Left ventricle myocardium inferior (tissue), 1 donor: ENCODE results near the gene ABCG5. TPM values are rescaled to one million over a fixed set of nuclear protein-coding genes. Genes with fewer than 3 reads are reported as not detected.

ENCODE experiments used
- DNase-seq: peaks from one replicate; pipeline ENCODE4 v3.0.0-alpha.2; 2020
- H3K27ac ChIP-seq: fragments of 200-600 bp; replicated peaks from 2 replicates; pipeline ENCODE4 v1.8.0; 2021
- H3K27me3 ChIP-seq: fragments of 200-600 bp; 2 replicates; pipeline ENCODE4 v1.8.0; 2021; ENCODE audit warnings: low read depth
- H3K36me3 ChIP-seq: fragments of 200-600 bp; 2 replicates; pipeline ENCODE4 v1.8.0; 2021
- H3K4me1 ChIP-seq: fragments of 200-600 bp; 2 replicates; pipeline ENCODE4 v1.8.0; 2021
- H3K4me3 ChIP-seq: fragments of 200-600 bp; 2 replicates; pipeline ENCODE4 v1.8.0; 2021; ENCODE audit warnings: mild to moderate bottlenecking, moderate library complexity
- H3K9me3 ChIP-seq: fragments of 200-600 bp; replicated peaks from 2 replicates; pipeline ENCODE4 v1.8.0; 2021
- intact Hi-C: fragments of 100-400 bp; cut with micrococcal nuclease; formaldehyde crosslinking; loops from one replicate; pipeline ENCODE4 v1.11.0; 2022
- total RNA-seq: library from RNA; stranded (reverse); fragmentation: NEBNext Ultra II Directional; extraction: Animal tissue kit (Norgen Biotek cat#: 25700); gene quantifications from one replicate; pipeline ENCODE4 v1.2.1, GENCODE V29; 2021
- TF ChIP-seq, protein P1 (sequence below): fragments of 200-600 bp; IDR thresholded peaks from 2 replicates; pipeline ENCODE4 v1.8.0; 2021; ENCODE audit warnings: antibody characterized with exemption, mild to moderate bottlenecking, borderline replicate concordance
- donor health status: DM: no; HTN: yes; CAD: no; lungs with severe emphysema.

ABCG5 gene
- total RNA-seq, 1 donor from 2014 or later: not detected

DNA sequence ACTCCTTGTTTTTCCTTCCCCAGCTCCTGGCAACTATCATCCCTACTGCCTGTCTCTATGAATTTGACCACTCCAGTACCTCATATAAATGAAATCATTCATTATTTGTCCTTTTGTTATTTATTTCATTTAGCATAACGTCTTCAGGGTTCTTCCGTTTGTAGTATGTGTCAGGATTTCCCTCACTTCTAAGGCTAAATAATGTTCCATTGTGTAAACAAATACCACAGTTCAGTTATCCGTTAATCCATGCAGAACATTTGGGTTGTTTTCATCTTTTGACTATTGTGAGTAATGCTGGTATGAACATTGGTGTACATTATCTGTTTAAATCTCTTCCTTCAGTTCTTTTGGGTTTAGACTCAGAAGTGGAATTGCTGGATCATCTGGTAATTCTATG, 46.0 kb downstream of the ABCG5 start:
- TF ChIP-seq, protein P1, sequence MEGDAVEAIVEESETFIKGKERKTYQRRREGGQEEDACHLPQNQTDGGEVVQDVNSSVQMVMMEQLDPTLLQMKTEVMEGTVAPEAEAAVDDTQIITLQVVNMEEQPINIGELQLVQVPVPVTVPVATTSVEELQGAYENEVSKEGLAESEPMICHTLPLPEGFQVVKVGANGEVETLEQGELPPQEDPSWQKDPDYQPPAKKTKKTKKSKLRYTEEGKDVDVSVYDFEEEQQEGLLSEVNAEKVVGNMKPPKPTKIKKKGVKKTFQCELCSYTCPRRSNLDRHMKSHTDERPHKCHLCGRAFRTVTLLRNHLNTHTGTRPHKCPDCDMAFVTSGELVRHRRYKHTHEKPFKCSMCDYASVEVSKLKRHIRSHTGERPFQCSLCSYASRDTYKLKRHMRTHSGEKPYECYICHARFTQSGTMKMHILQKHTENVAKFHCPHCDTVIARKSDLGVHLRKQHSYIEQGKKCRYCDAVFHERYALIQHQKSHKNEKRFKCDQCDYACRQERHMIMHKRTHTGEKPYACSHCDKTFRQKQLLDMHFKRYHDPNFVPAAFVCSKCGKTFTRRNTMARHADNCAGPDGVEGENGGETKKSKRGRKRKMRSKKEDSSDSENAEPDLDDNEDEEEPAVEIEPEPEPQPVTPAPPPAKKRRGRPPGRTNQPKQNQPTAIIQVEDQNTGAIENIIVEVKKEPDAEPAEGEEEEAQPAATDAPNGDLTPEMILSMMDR: no peak
- no peak for DNase-seq
- H3K27ac ChIP-seq: no peak overlapping the region
- H3K4me3 ChIP-seq: no peak overlapping the region
- H3K4me1 ChIP-seq: no peaks in the 10 kb centered on the region
- H3K27me3 ChIP-seq: no peaks in the 10 kb centered on the region
- no peaks in the 10 kb centered on the region for H3K9me3 ChIP-seq
- peaks cover 59% of the 10 kb centered on the region for H3K36me3 ChIP-seq
- intact Hi-C loops: no loop called here

DNA sequence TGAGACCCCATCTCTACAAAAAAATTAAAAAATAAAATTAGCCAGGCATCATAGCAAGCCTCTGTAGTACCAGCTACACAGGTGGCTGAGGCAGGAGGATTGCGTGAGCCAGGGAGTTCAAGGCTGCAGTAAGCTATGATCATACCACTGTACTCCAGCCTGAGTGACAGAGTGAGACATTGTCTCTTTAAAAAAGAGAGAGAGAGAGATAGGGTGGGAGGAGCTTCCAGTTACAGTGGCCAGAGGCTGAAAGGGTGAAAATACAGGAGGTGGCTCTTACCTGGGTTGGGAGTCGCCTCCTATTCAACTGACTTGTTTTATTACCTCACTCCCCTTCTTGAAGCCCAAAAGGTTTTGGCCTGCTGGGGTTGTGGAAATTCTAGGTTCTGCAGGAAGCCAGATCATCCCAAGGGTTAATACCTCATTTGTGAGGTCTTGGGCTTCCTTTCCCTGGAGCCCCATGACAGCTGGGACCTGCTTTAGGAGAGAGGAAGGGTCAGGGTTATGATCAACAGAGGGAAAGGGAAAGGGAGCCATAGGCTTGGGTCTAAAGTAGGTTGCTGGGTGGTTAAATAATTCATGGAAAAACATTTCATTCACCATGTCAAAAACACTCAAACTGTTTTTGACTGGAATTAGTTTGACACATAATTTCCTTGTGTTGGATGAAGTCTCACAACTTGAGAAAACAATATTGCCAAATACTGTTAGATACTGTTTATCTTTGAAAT, 47.4 kb downstream of the ABCG5 start:
- intact Hi-C loops: no loop called here
- peaks cover 63% of the 10 kb centered on the region for H3K36me3 ChIP-seq
- TF ChIP-seq, protein P1: no peak

DNA sequence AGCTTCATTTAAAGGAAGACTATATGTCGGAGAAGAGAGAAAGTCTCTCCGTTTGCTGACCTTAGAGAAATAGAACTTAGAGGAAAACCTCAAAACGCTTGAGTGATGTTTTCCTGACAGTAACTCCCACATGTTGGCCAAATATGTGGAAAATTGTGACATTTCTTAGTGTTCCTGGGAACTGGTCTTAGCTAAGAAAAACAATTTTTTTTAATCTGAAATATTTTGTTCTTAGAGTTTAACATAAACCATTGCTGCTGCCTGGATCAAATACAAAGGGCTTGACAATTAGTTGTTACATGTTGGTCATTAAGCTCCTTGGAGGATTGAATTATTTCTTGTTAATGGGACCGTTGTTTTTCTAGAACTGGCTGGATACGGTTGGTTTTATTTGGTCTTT, 48.5 kb downstream of the ABCG5 start:
- H3K4me3 ChIP-seq: no peak overlapping the region
- no peaks in the 10 kb centered on the region for H3K27me3 ChIP-seq
- no peak for DNase-seq
- TF ChIP-seq, protein P1: no peak
- intact Hi-C loops: no loop called here
- no peak overlapping the region for H3K27ac ChIP-seq
- H3K4me1 ChIP-seq: no peaks in the 10 kb centered on the region
- no peaks in the 10 kb centered on the region for H3K9me3 ChIP-seq
- H3K36me3 ChIP-seq: peaks cover 58% of the 10 kb centered on the region

More for the DNA sequence above, 47.4 kb downstream of the ABCG5 start:
- Histone ChIP-seq H3K4me1 (no peaks in the 10 kb centered on the region), H3K9me3 (no peaks in the 10 kb centered on the region), H3K27me3 (no peaks in the 10 kb centered on the region), H3K4me3 (no peak overlapping the region), H3K27ac (no peak overlapping the region)
- no peak for DNase-seq

DNA sequence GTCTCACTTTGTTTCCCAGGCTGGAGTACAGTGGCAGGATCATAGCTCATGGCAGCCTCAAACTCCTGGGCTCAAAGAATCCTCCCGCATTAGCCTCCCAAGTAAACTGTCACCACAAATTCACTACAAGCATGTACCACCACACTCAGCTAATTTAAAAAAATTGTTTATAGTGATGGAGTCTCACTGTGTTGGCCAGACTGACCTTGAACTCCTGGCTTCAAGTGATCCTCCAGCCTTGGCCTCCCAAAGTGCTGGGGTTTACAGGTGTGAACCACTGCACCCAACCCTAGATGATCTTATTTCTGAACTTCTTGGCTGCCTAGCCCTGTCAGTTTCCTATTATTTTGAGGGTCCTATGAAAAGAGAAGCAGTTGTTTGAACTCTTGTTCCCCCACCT, 50.0 kb downstream of the ABCG5 start:
- no peak overlapping the region for H3K4me3 ChIP-seq
- intact Hi-C loops: no loop called here
- no peaks in the 10 kb centered on the region for H3K27me3 ChIP-seq
- peaks cover 62% of the 10 kb centered on the region for H3K36me3 ChIP-seq
- H3K4me1 ChIP-seq: no peaks in the 10 kb centered on the region
- H3K27ac ChIP-seq: no peak overlapping the region
- no peaks in the 10 kb centered on the region for H3K9me3 ChIP-seq
- TF ChIP-seq, protein P1: no peak
- DNase-seq: no peak

DNA sequence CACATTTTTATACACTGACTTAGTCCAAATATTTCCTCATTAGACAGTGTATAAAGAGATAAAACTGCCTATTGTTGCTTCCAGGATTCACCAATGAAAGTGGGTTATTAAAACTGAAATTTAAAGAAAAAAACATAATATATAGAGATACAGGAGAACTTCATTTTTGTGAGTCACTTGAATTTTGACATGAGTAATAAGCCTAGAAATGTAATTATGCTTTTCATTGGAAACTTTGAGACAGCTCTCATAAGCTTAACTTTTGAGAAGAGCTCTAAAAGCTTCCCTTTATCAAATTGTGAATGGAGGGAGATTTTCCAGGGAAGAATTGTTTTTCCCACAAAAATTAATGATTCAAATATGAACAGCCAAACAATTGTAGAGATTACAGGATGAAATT, 50.7 kb downstream of the ABCG5 start:
- H3K4me3 ChIP-seq: no peak overlapping the region
- intact Hi-C loops: no loop called here
- no peak for DNase-seq
- TF ChIP-seq, protein P1: no peak
- H3K9me3 ChIP-seq: no peaks in the 10 kb centered on the region
- H3K36me3 ChIP-seq: peaks cover 56% of the 10 kb centered on the region
- no peak overlapping the region for H3K27ac ChIP-seq
- no peaks in the 10 kb centered on the region for H3K27me3 ChIP-seq
- no peaks in the 10 kb centered on the region for H3K4me1 ChIP-seq
